ENCODE measurements around the gene IQCM.

GRCh38 chr4:149572716-149573115 lies 242.9 kb downstream of the IQCM start:
- TF ChIP-seq POLR2A (IDR thresholded peaks at IDR 0.05) (no peak), POLR2AphosphoS5 (IDR thresholded peaks at IDR 0.05) (no peak)

All from breast epithelium (tissue), 3 donors.